Right renal pelvis (tissue), 4 donors: ENCODE results near the gene GPR25. TPM values are rescaled to one million over a fixed set of nuclear protein-coding genes. Genes with fewer than 3 reads are reported as not detected.

Source experiments
- DNase-seq, 4 donors: peaks; one replicate each; pipeline ENCODE4 v3.0.0-alpha.2; 2013; ENCODE audit warnings: low read depth in 4 of 4, low spot score in 3 of 4, missing footprints in 1 of 4
- polyA plus RNA-seq, 4 donors: library from polyadenylated mRNA; unstranded; fragments of 120-200 nt; gene quantifications; one replicate each; pipeline ENCODE4 v1.2.1, GENCODE V29; 2013; ENCODE audit not compliant: insufficient read length in 4 of 4

Gene GPR25
- polyA plus RNA-seq: not detected

- DNase-seq: no peak
These were observed at the start of gene GPR25 for GRCh38 chr1:200872446-200873115. Gene GPR25, plus strand, starts transcription at chr1:200872981. Its CDS starts 57 bp downstream, at chr1:200873038.

GRCh38 chr1:200831091-200831490, 41.7 kb upstream of the GPR25 start:
- no peak for DNase-seq

GRCh38 chr1:200834383-200834782, 38.4 kb upstream of the GPR25 start:
- DNase-seq: no peak

GRCh38 chr1:200836213-200836612, 36.6 kb upstream of the GPR25 start:
- no peak for DNase-seq

- peak in 3 of 4 donors; percentile 10 to 21 (median 18) for DNase-seq
These were observed 34.7 kb upstream of the GPR25 start for GRCh38 chr1:200837931-200838571.

- DNase-seq: no peak
These were observed 33.9 kb upstream of the GPR25 start for GRCh38 chr1:200838676-200839445.

GRCh38 chr1:200845360-200845759, 27.4 kb upstream of the GPR25 start:
- no peak for DNase-seq

- DNase-seq: no peak
These were observed 26.4 kb upstream of the GPR25 start for GRCh38 chr1:200846398-200846797.

GRCh38 chr1:200849430-200849829, 23.4 kb upstream of the GPR25 start:
- no peak for DNase-seq

GRCh38 chr1:200850554-200850953, 22.2 kb upstream of the GPR25 start:
- no peak for DNase-seq

GRCh38 chr1:200856716-200857357, 15.9 kb upstream of the GPR25 start:
- no peak for DNase-seq

- no peak for DNase-seq
These were observed 15.0 kb upstream of the GPR25 start for GRCh38 chr1:200857804-200858203.

- DNase-seq: no peak
These were observed 10.7 kb upstream of the GPR25 start for GRCh38 chr1:200861937-200862647.

- no peak for DNase-seq
These were observed 9.9 kb upstream of the GPR25 start for GRCh38 chr1:200862713-200863415.

- DNase-seq: no peak
These were observed 6.7 kb upstream of the GPR25 start for GRCh38 chr1:200866116-200866515.

- no peak for DNase-seq
These were observed 6.3 kb upstream of the GPR25 start for GRCh38 chr1:200866521-200866920.

- DNase-seq: no peak
These were observed 5.6 kb upstream of the GPR25 start for GRCh38 chr1:200867018-200867811.

- DNase-seq: no peak
These were observed 3.4 kb upstream of the GPR25 start for GRCh38 chr1:200869376-200869752.

- DNase-seq: no peak
These were observed 2.9 kb upstream of the GPR25 start for GRCh38 chr1:200869753-200870391.
